Ovary (tissue), 3 donors: ENCODE data around the gene TMEM269.

Source experiments
- EP300 ChIP-seq: sonication (generic); formaldehyde crosslinking; IDR thresholded peaks from one replicate; pipeline ENCODE4 v1.6.1; 2017; ENCODE audit warnings: antibody characterized with exemption
- POLR2A ChIP-seq: fragments of 450-650 bp; IDR thresholded peaks from one replicate; pipeline ENCODE4 v1.6.1; 2017; ENCODE audit warnings: antibody characterized with exemption, mild to moderate bottlenecking, moderate library complexity
- TF ChIP-seq, protein P1 (sequence below), 3 donors: fragments of 450-650 bp in 2 of 3; fragments of 200-600 bp in 1 of 3; IDR thresholded peaks; one replicate each; pipeline versions ENCODE4 v1.5.1 to v1.8.0; 2016 to 2022; ENCODE audit warnings: antibody characterized with exemption in 3 of 3, mild to moderate bottlenecking in 1 of 3
- donor health status: DM: no; HTN: no; CAD: no.

- TF ChIP-seq POLR2A: no peak
- TF ChIP-seq, protein P1, sequence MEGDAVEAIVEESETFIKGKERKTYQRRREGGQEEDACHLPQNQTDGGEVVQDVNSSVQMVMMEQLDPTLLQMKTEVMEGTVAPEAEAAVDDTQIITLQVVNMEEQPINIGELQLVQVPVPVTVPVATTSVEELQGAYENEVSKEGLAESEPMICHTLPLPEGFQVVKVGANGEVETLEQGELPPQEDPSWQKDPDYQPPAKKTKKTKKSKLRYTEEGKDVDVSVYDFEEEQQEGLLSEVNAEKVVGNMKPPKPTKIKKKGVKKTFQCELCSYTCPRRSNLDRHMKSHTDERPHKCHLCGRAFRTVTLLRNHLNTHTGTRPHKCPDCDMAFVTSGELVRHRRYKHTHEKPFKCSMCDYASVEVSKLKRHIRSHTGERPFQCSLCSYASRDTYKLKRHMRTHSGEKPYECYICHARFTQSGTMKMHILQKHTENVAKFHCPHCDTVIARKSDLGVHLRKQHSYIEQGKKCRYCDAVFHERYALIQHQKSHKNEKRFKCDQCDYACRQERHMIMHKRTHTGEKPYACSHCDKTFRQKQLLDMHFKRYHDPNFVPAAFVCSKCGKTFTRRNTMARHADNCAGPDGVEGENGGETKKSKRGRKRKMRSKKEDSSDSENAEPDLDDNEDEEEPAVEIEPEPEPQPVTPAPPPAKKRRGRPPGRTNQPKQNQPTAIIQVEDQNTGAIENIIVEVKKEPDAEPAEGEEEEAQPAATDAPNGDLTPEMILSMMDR (IDR thresholded peaks at IDR 0.05): no peak
- TF ChIP-seq EP300: no peak
Measured at GRCh38 chr1:42784547-42784945, 245 bp upstream of the TMEM269 start.
